Sigmoid colon (tissue), 4 donors: Measurements from ENCODE around the gene C5orf24.

Experiments used
- POLR2AphosphoS5 ChIP-seq, 4 donors: sonication (generic); formaldehyde crosslinking; IDR thresholded peaks; one replicate each; pipeline ENCODE4 v1.6.1; 2017; ENCODE audit warnings: antibody characterized with exemption in 4 of 4
- TF ChIP-seq, protein P1 (sequence below), 4 experiments: fragments of 450-650 bp in 3 of 4; fragments of 200-600 bp in 1 of 4; IDR thresholded peaks; one replicate each; pipeline ENCODE4 v1.5.1; 2016 to 2019; ENCODE audit warnings: antibody characterized with exemption in 4 of 4, mild to moderate bottlenecking in 3 of 4, moderate library complexity in 2 of 4

DNA sequence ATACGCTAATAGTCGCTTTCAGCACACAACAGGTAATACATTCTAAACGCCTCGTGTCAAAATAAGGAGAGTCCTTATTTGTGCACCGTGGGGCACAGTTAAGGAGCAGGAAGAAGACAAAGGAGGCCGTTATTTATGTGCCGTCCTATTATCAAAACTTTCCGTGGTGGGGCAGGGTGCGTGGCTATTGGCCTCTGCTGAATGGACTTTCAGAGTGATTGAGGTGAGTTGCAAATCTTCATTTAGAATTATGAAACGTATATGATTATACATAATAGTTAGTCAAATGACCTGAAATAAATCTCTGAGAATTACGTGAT is 833 bp downstream of the C5orf24 start:
- TF ChIP-seq POLR2AphosphoS5 (IDR thresholded peaks at IDR 0.05): no peak
- TF ChIP-seq, protein P1, sequence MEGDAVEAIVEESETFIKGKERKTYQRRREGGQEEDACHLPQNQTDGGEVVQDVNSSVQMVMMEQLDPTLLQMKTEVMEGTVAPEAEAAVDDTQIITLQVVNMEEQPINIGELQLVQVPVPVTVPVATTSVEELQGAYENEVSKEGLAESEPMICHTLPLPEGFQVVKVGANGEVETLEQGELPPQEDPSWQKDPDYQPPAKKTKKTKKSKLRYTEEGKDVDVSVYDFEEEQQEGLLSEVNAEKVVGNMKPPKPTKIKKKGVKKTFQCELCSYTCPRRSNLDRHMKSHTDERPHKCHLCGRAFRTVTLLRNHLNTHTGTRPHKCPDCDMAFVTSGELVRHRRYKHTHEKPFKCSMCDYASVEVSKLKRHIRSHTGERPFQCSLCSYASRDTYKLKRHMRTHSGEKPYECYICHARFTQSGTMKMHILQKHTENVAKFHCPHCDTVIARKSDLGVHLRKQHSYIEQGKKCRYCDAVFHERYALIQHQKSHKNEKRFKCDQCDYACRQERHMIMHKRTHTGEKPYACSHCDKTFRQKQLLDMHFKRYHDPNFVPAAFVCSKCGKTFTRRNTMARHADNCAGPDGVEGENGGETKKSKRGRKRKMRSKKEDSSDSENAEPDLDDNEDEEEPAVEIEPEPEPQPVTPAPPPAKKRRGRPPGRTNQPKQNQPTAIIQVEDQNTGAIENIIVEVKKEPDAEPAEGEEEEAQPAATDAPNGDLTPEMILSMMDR (IDR thresholded peaks at IDR 0.05): no peak
